ENCODE measurements around the gene NXN. TPM values are rescaled to one million over a fixed set of nuclear protein-coding genes. Genes with fewer than 3 reads are reported as not detected.

The NXN gene
- total RNA-seq, 2 donors from 2014 or later = 124 to 201 TPM

GRCh38 chr17:798246-798645 lies 181.3 kb downstream of the NXN start:
- H3K4me3 ChIP-seq (ENCODE audit: low read length) = no peak overlapping the region
- H3K27ac ChIP-seq (ENCODE audit: low read depth, low read length) = no peak overlapping the region
- Mint-ChIP-seq H3K36me3 (ENCODE audit: low read depth) (peaks cover 55% of the 10 kb centered on the region), H3K27ac (no peak overlapping the region), H3K27me3 (ENCODE audit: insufficient read depth) (no peaks in the 10 kb centered on the region), H3K4me3 (no peak overlapping the region), H3K9me3 (no peaks in the 10 kb centered on the region), H3K4me1 (peaks cover 15% of the 10 kb centered on the region)
- H3K36me3 ChIP-seq (ENCODE audit: control insufficient read depth, insufficient read depth, low read length) = peaks cover 77% of the 10 kb centered on the region
- no peaks in the 10 kb centered on the region for H3K4me1 ChIP-seq (ENCODE audit: control insufficient read depth, insufficient read depth, low read length)
- H3K27me3 ChIP-seq (ENCODE audit: control insufficient read depth, insufficient read depth, low read length, poor library complexity, severe bottlenecking) = no peaks in the 10 kb centered on the region
- H3K9ac ChIP-seq (ENCODE audit: extremely low read depth, low read length, poor library complexity, severe bottlenecking) = no peak overlapping the region
- WGBS, 2 experiments (ENCODE audit: insufficient coverage in 1 of 2, insufficient read length in 1 of 2) = 89 to 91% methylated on average over 8 to 11 of the region's 11 CpGs
- DNase-seq = no peak
- TF ChIP-seq CTCF (conservative IDR thresholded peaks at IDR 0.05) = no peak
- no peaks in the 10 kb centered on the region for H3K9me3 ChIP-seq (ENCODE audit: control insufficient read depth, low read length)

- Histone ChIP-seq H3K27me3 (ENCODE audit: control insufficient read depth, insufficient read depth, low read length, poor library complexity, severe bottlenecking) (no peaks in the 10 kb centered on the region), H3K36me3 (ENCODE audit: control insufficient read depth, insufficient read depth, low read length) (peaks cover 72% of the 10 kb centered on the region), H3K9ac (ENCODE audit: extremely low read depth, low read length, poor library complexity, severe bottlenecking) (no peak overlapping the region), H3K4me1 (ENCODE audit: control insufficient read depth, insufficient read depth, low read length) (no peaks in the 10 kb centered on the region), H3K27ac (ENCODE audit: low read depth, low read length) (no peak overlapping the region), H3K4me3 (ENCODE audit: low read length) (no peak overlapping the region), H3K9me3 (ENCODE audit: control insufficient read depth, low read length) (no peaks in the 10 kb centered on the region)
- no peaks in the 10 kb centered on the region for H3K27me3 Mint-ChIP-seq (ENCODE audit: insufficient read depth)
- H3K4me3 Mint-ChIP-seq = no peak overlapping the region
- no peaks in the 10 kb centered on the region for H3K9me3 Mint-ChIP-seq
- H3K36me3 Mint-ChIP-seq (ENCODE audit: low read depth) = peaks cover 55% of the 10 kb centered on the region
- H3K27ac Mint-ChIP-seq = no peak overlapping the region
- peak; percentile 38 for DNase-seq
- peaks cover 15% of the 10 kb centered on the region for H3K4me1 Mint-ChIP-seq
- no peak for TF ChIP-seq CTCF (conservative IDR thresholded peaks at IDR 0.05)
- 97% methylated on average over 20 to 22 of the region's 22 CpGs for WGBS, 2 experiments (ENCODE audit: insufficient coverage in 1 of 2, insufficient read length in 1 of 2)
Measured at GRCh38 chr17:797236-797840, 182.2 kb downstream of the NXN start.

GRCh38 chr17:796609-797008 lies 183.0 kb downstream of the NXN start:
- H3K4me3 Mint-ChIP-seq = no peak overlapping the region
- Histone ChIP-seq H3K4me3 (ENCODE audit: low read length) (no peak overlapping the region), H3K9ac (ENCODE audit: extremely low read depth, low read length, poor library complexity, severe bottlenecking) (no peak overlapping the region), H3K4me1 (ENCODE audit: control insufficient read depth, insufficient read depth, low read length) (no peaks in the 10 kb centered on the region), H3K27me3 (ENCODE audit: control insufficient read depth, insufficient read depth, low read length, poor library complexity, severe bottlenecking) (no peaks in the 10 kb centered on the region), H3K9me3 (ENCODE audit: control insufficient read depth, low read length) (no peaks in the 10 kb centered on the region), H3K27ac (ENCODE audit: low read depth, low read length) (no peak overlapping the region), H3K36me3 (ENCODE audit: control insufficient read depth, insufficient read depth, low read length) (peaks cover 71% of the 10 kb centered on the region)
- no peak overlapping the region for H3K27ac Mint-ChIP-seq
- WGBS, 2 experiments (ENCODE audit: insufficient coverage in 1 of 2, insufficient read length in 1 of 2) = 96 to 98% methylated on average over 9 to 15 of the region's 15 CpGs
- no peak for TF ChIP-seq CTCF (conservative IDR thresholded peaks at IDR 0.05)
- H3K4me1 Mint-ChIP-seq = peaks cover 15% of the 10 kb centered on the region
- no peaks in the 10 kb centered on the region for H3K9me3 Mint-ChIP-seq
- no peaks in the 10 kb centered on the region for H3K27me3 Mint-ChIP-seq (ENCODE audit: insufficient read depth)
- H3K36me3 Mint-ChIP-seq (ENCODE audit: low read depth) = peaks cover 56% of the 10 kb centered on the region
- DNase-seq = peak; percentile 51
